Inferior parietal cortex (tissue), 1 donor: ENCODE results near the gene GCNT2.
"Not testable (repeated sequence)": the region's sequence is repeated elsewhere in the genome, so short reads cannot be mapped to it uniquely, and the experiment has no call there.

Experiments used
- DNase-seq: peaks from one replicate; pipeline ENCODE4 v3.0.0-alpha.2; 2016; ENCODE audit errors: extremely low spot score

GCNT2 gene

GRCh38 chr6:10514049-10514780 is 6.9 kb upstream of the GCNT2 start:
- no peak for DNase-seq

- no peak for DNase-seq
Observed at GRCh38 chr6:10516953-10517352, 4.2 kb upstream of the GCNT2 start.

- DNase-seq, result peak; percentile 40
Observed at GRCh38 chr6:10518557-10519407, 2.4 kb upstream of the GCNT2 start.

- DNase-seq, result not testable (repeated sequence)
Observed at GRCh38 chr6:10519408-10519697, 1.8 kb upstream of the GCNT2 start.

- no peak for DNase-seq
Observed at GRCh38 chr6:10520468-10520867, 683 bp upstream of the GCNT2 start.

GRCh38 chr6:10522929-10523573 is 1.9 kb downstream of the GCNT2 start:
- no peak for DNase-seq

GRCh38 chr6:10526156-10526555 is 5.0 kb downstream of the GCNT2 start:
- no peak for DNase-seq

- no peak for DNase-seq
Observed at GRCh38 chr6:10528158-10528981, 7.2 kb downstream of the GCNT2 start.

GRCh38 chr6:10529231-10529801 is 8.2 kb downstream of the GCNT2 start:
- no peak for DNase-seq

GRCh38 chr6:10529828-10530374 is 8.8 kb downstream of the GCNT2 start:
- not testable (repeated sequence) for DNase-seq

- DNase-seq, result no peak
Observed at GRCh38 chr6:10531503-10531902, 10.4 kb downstream of the GCNT2 start.

- DNase-seq, result no peak
Observed at GRCh38 chr6:10531942-10532341, 10.8 kb downstream of the GCNT2 start.

- no peak for DNase-seq
Observed at GRCh38 chr6:10532392-10532791, 11.2 kb downstream of the GCNT2 start.

- DNase-seq, result no peak
Observed at GRCh38 chr6:10534419-10534762, 13.2 kb downstream of the GCNT2 start.

- no peak for DNase-seq
Observed at GRCh38 chr6:10535193-10535592, 14.0 kb downstream of the GCNT2 start.

GRCh38 chr6:10537726-10538125 is 16.6 kb downstream of the GCNT2 start:
- no peak for DNase-seq

GRCh38 chr6:10540073-10540746 is 19.1 kb downstream of the GCNT2 start:
- DNase-seq, result no peak

GRCh38 chr6:10541591-10541990 is 20.4 kb downstream of the GCNT2 start:
- no peak for DNase-seq

- DNase-seq, result no peak
Observed at GRCh38 chr6:10542213-10542612, 21.1 kb downstream of the GCNT2 start.

GRCh38 chr6:10543488-10543887 is 22.3 kb downstream of the GCNT2 start:
- no peak for DNase-seq

- DNase-seq, result no peak
Observed at GRCh38 chr6:10545482-10545881, 24.3 kb downstream of the GCNT2 start.
